Gastroesophageal sphincter (tissue), 3 donors: ENCODE results near the gene IRAK2.

Source experiments
- CTCF ChIP-seq, 4 experiments: fragments of 200-600 bp in 2 of 4; fragments of 450-650 bp in 2 of 4; sonication (generic) in 1 of 4; IDR thresholded peaks; one replicate each; pipeline ENCODE4 v1.5.1; 2017 to 2019; ENCODE audit warnings: antibody characterized with exemption in 4 of 4, mild to moderate bottlenecking in 2 of 4, moderate library complexity in 2 of 4
- EP300 ChIP-seq: sonication (generic); formaldehyde crosslinking; IDR thresholded peaks from one replicate; pipeline ENCODE4 v1.6.1; 2017; ENCODE audit warnings: antibody characterized with exemption, mild to moderate bottlenecking
- POLR2A ChIP-seq, 2 donors: fragments of 450-650 bp; IDR thresholded peaks; one replicate each; pipeline ENCODE4 v1.6.1; 2017; ENCODE audit warnings: antibody characterized with exemption in 2 of 2, mild to moderate bottlenecking in 2 of 2, moderate library complexity in 1 of 2
- POLR2AphosphoS5 ChIP-seq: sonication (generic); formaldehyde crosslinking; IDR thresholded peaks from one replicate; pipeline ENCODE4 v1.6.1; 2017; ENCODE audit warnings: antibody characterized with exemption

- TF ChIP-seq CTCF (IDR thresholded peaks at IDR 0.05) (no peak), POLR2A (IDR thresholded peaks at IDR 0.05) (no peak), EP300 (no peak), POLR2AphosphoS5 (no peak)
Measured at GRCh38 chr3:10177737-10178136, 13.0 kb downstream of the IRAK2 start.
